H1 (cell line): ENCODE data around the gene SCN1B. TPM values are rescaled to one million over a fixed set of nuclear protein-coding genes. Genes with fewer than 3 reads are reported as not detected.

Experiments used
- CBX8 ChIP-seq: fragments of 300-800, 300-1000 bp; sonication (generic); IDR thresholded peaks from 2 replicates; pipeline ENCODE4 v1.7.1; 2016; ENCODE audit warnings: low read depth, low read length, borderline replicate concordance
- CEBPB ChIP-seq: IDR thresholded peaks from 2 replicates; pipeline ENCODE4 v1.6.1; 2012; ENCODE audit warnings: low read depth, low read length
- GTF2F1 ChIP-seq: IDR thresholded peaks from 2 replicates; pipeline ENCODE4 v1.6.1; 2012; ENCODE audit warnings: low read depth, low read length, improper control_type of control experiment, borderline replicate concordance
- polyA plus RNA-seq, 7 experiments: library from polyadenylated mRNA; depleted of rRNA in 3 of 7; stranded (reverse) in 5 of 7; unstranded in 2 of 7; fragments of >200 nt in 5 of 7; fragments of 200-250 nt in 2 of 7; gene quantifications; 1 replicate in 5 of 7; 2 replicates in 1 of 7; 4 replicates in 1 of 7; pipeline versions ENCODE4 v1.2.1 to v1.2.3, GENCODE V29; 2011 to 2013; ENCODE audit warnings: missing spikeins in 2 of 7, mixed read lengths in 2 of 7
- total RNA-seq: library from RNA; stranded (reverse); fragmentation: NEBNext Ultra II Directional; extraction: Animal tissue kit (Norgen Biotek cat#: 25700); gene quantifications from 2 replicates; pipeline ENCODE4 v1.2.1, GENCODE V29; 2021
- TF ChIP-seq, protein P1 (sequence below), 3 experiments: IDR thresholded peaks; 1 replicate in 2 of 3; 2 replicates in 1 of 3; pipeline versions ENCODE4 v1.5.1 to v1.6.1; 2011; ENCODE audit warnings: low read length in 3 of 3, mild to moderate bottlenecking in 3 of 3, inconsistent platforms in 2 of 3, low read depth in 1 of 3, moderate library complexity in 1 of 3; ENCODE audit not compliant: insufficient read depth in 1 of 3; ENCODE audit errors: control extremely low read depth in 1 of 3

Gene SCN1B
- total and polyA plus RNA-seq, 2 of the 8 experiments (the other 6 are each of a cell fraction or from before 2014, with no cell fraction given) = 3.1 to 3.5 TPM

DNA sequence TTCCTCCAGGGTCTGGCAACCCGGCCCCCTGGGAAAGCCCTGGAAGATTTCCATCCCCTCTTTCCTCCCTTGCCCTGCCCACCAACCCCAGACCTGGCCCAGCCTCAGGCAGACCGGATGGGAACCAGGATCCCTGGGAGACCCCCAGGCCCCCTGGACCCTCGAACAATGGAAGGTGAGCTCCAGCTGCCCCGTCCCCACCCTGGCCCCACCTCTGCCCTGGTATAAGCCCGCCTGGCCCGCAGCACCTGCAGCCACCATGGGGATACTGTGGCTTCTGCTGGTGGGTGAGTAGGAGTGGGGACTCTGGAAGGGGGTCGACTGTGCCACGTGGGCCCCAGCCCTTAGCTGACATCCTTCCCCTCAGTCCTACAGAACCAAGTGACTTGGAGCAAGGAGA is 43.7 kb downstream of the SCN1B start (continued):
- TF ChIP-seq, protein P1, sequence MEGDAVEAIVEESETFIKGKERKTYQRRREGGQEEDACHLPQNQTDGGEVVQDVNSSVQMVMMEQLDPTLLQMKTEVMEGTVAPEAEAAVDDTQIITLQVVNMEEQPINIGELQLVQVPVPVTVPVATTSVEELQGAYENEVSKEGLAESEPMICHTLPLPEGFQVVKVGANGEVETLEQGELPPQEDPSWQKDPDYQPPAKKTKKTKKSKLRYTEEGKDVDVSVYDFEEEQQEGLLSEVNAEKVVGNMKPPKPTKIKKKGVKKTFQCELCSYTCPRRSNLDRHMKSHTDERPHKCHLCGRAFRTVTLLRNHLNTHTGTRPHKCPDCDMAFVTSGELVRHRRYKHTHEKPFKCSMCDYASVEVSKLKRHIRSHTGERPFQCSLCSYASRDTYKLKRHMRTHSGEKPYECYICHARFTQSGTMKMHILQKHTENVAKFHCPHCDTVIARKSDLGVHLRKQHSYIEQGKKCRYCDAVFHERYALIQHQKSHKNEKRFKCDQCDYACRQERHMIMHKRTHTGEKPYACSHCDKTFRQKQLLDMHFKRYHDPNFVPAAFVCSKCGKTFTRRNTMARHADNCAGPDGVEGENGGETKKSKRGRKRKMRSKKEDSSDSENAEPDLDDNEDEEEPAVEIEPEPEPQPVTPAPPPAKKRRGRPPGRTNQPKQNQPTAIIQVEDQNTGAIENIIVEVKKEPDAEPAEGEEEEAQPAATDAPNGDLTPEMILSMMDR (IDR thresholded peaks at IDR 0.05; ENCODE audit: control extremely low read depth in 1 of 3, insufficient read depth in 1 of 3, low read depth in 1 of 3, low read length in 3 of 3) = no peak
- no peak for TF ChIP-seq CBX8
- no peak for TF ChIP-seq GTF2F1
- TF ChIP-seq CEBPB = no peak
